Hepatocyte (in vitro differentiated cells): ENCODE results near the gene GPI. TPM values are rescaled to one million over a fixed set of nuclear protein-coding genes. Genes with fewer than 3 reads are reported as not detected.

Experiments
- DNase-seq: peaks from one replicate; pipeline ENCODE4 v3.0.0-alpha.2; 2016; ENCODE audit warnings: low spot score
- H2AFZ ChIP-seq: fragments of 200-600 bp; sonication (generic); 2 replicates; pipeline ENCODE4 v1.6.0; 2016; ENCODE audit warnings: antibody characterized with exemption, mild to moderate bottlenecking
- H3K27ac ChIP-seq: fragments of 200-600 bp; sonication (generic); 2 replicates; pipeline ENCODE4 v1.5.1; 2016; ENCODE audit warnings: mild to moderate bottlenecking
- H3K27me3 ChIP-seq: fragments of 200-600 bp; sonication (generic); 2 replicates; pipeline ENCODE4 v1.6.1; 2016
- H3K36me3 ChIP-seq: fragments of 200-600 bp; sonication (generic); replicated peaks from 2 replicates; pipeline ENCODE4 v1.5.1; 2016; ENCODE audit warnings: low read depth; ENCODE audit not compliant: insufficient read depth
- H3K4me1 ChIP-seq: fragments of 200-600 bp; sonication (generic); 2 replicates; pipeline ENCODE4 v1.5.1; 2016; ENCODE audit warnings: mild to moderate bottlenecking, moderate library complexity; ENCODE audit not compliant: insufficient read depth
- H3K4me2 ChIP-seq: fragments of 200-600 bp; sonication (generic); 2 replicates; pipeline ENCODE4 v1.6.0; 2016
- H3K4me3 ChIP-seq: fragments of 200-600 bp; sonication (generic); 2 replicates; pipeline ENCODE4 v1.5.1; 2016; ENCODE audit warnings: mild to moderate bottlenecking
- H3K79me2 ChIP-seq: fragments of 200-600 bp; sonication (generic); 2 replicates; pipeline ENCODE4 v1.6.0; 2017; ENCODE audit warnings: mild to moderate bottlenecking
- H3K9me2 ChIP-seq: fragments of 200-600 bp; sonication (generic); replicated peaks from 2 replicates; pipeline ENCODE4 v1.6.0; 2017; ENCODE audit warnings: mild to moderate bottlenecking; ENCODE audit not compliant: insufficient read depth
- H3K9me3 ChIP-seq: fragments of 200-600 bp; sonication (generic); 2 replicates; pipeline ENCODE4 v1.5.1; 2016; ENCODE audit warnings: low read depth, mild to moderate bottlenecking
- H4K20me1 ChIP-seq: fragments of 200-600 bp; sonication (generic); 2 replicates; pipeline ENCODE4 v1.6.0; 2016; ENCODE audit warnings: mild to moderate bottlenecking; ENCODE audit not compliant: insufficient read depth, poor library complexity, severe bottlenecking
- EZH2 ChIP-seq: fragments of 200-600 bp; sonication (generic); IDR thresholded peaks from 2 replicates; pipeline ENCODE4 v1.6.1; 2016; ENCODE audit warnings: antibody characterized with exemption, mild to moderate bottlenecking, borderline replicate concordance
- EZH2phosphoT487 ChIP-seq: fragments of 200-600 bp; sonication (generic); IDR thresholded peaks from one replicate; pipeline ENCODE4 v1.6.1; 2018; ENCODE audit warnings: antibody characterized with exemption, mild to moderate bottlenecking, low read depth, moderate library complexity; ENCODE audit not compliant: unreplicated experiment, severe bottlenecking
- WGBS: methylation state at CpG from one replicate; pipeline ENCODE4 v1.1.6; 2016; ENCODE audit warnings: low lambda C conversion rate; ENCODE audit errors: missing lambda C conversion rate; 5-methylcytosine and 5-hydroxymethylcytosine counted together
- polyA plus RNA-seq: library from polyadenylated mRNA; unstranded; fragments of >200 nt; fragmentation: Nextera tagmentation; extraction: Ambion mirVana; gene quantifications from 2 replicates; pipeline ENCODE4 v1.2.1, GENCODE V29; 2016
- total RNA-seq: library from RNA; depleted of rRNA; stranded (reverse); fragments of >200 nt; gene quantifications from 2 replicates; pipeline ENCODE4 v1.2.3, GENCODE V29; 2014
- TF ChIP-seq, protein P1 (sequence below): fragments of 200-600 bp; sonication (generic); IDR thresholded peaks from 2 replicates; pipeline ENCODE4 v1.5.1; 2016; ENCODE audit warnings: antibody characterized with exemption, mild to moderate bottlenecking; ENCODE audit not compliant: poor library complexity

The GPI gene
- total and polyA plus RNA-seq, 2 experiments from 2014 or later: 117 to 120 TPM

DNA sequence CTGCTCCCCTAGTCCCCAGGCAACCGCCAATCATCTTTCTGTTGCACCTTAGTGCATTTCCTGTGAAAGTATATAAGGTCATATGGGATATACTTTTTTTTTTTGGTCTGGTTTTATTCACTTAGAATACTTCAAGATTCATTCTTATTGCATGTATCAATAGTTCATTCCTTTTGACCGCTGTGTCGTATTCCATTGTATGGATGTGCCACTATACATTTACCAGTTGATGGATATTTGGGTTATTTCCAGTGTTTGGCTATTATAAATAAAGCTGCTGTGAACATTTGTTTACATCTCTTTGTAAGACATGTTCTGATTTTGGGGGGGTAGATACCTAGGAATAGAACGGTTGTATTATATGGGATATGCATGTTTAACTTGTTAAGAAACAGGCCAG lies 53.3 kb downstream of the GPI start:
- DNase-seq: no peak
- Histone ChIP-seq H3K9me3 (no peaks in the 10 kb centered on the region), H2AFZ (no peak overlapping the region), H3K36me3 (no peaks in the 10 kb centered on the region), H3K4me1 (no peaks in the 10 kb centered on the region), H3K4me3 (no peak overlapping the region), H3K27ac (no peak overlapping the region), H3K27me3 (no peaks in the 10 kb centered on the region), H4K20me1 (no peaks in the 10 kb centered on the region), H3K79me2 (no peaks in the 10 kb centered on the region), H3K9me2 (no peaks in the 10 kb centered on the region), H3K4me2 (no peak overlapping the region)
- 95% methylated on average over 4 of the region's 4 CpGs for WGBS
- TF ChIP-seq, protein P1, sequence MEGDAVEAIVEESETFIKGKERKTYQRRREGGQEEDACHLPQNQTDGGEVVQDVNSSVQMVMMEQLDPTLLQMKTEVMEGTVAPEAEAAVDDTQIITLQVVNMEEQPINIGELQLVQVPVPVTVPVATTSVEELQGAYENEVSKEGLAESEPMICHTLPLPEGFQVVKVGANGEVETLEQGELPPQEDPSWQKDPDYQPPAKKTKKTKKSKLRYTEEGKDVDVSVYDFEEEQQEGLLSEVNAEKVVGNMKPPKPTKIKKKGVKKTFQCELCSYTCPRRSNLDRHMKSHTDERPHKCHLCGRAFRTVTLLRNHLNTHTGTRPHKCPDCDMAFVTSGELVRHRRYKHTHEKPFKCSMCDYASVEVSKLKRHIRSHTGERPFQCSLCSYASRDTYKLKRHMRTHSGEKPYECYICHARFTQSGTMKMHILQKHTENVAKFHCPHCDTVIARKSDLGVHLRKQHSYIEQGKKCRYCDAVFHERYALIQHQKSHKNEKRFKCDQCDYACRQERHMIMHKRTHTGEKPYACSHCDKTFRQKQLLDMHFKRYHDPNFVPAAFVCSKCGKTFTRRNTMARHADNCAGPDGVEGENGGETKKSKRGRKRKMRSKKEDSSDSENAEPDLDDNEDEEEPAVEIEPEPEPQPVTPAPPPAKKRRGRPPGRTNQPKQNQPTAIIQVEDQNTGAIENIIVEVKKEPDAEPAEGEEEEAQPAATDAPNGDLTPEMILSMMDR: no peak
- TF ChIP-seq EZH2phosphoT487 (no peak), EZH2 (no peak)

DNA sequence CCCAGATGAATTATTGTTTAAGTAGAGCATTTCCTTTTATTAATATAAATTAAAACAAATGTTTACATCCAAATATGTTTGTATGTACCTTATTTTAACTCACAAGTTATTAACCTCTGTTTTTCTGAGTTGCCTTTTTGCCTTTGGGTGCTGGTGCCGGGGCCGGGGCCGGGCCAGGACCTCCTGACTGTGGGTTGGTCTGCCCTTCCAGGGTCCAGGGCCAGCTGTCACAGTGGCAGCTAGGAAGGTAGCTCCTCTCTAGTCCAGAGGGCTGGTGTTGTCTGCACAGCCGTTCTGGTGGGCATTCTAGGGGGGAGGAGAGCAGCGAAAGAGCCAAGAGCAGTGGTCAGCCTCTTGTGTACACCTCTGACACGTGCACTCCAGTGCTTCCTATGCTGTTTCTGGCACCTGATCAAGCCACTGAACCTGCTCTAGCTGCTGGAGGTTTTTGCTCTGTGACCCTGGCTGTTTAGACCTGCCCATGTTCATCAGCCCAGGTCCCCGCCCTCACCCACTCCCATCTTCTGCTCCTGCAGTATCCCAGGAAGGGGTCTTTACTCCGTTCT lies 61.2 kb downstream of the GPI start:
- peaks cover 30% of the 10 kb centered on the region for H3K79me2 ChIP-seq
- no peak overlapping the region for H2AFZ ChIP-seq
- peaks cover 24% of the 10 kb centered on the region for H4K20me1 ChIP-seq
- H3K27me3 ChIP-seq: no peaks in the 10 kb centered on the region
- no peaks in the 10 kb centered on the region for H3K9me2 ChIP-seq
- no peak overlapping the region for H3K4me3 ChIP-seq
- TF ChIP-seq EZH2phosphoT487 (no peak), EZH2 (no peak)
- TF ChIP-seq, protein P1: no peak
- no peaks in the 10 kb centered on the region for H3K9me3 ChIP-seq
- no peak for DNase-seq
- 94% methylated on average over 8 of the region's 8 CpGs for WGBS
- H3K4me1 ChIP-seq: peaks cover 16% of the 10 kb centered on the region
- no peak overlapping the region for H3K27ac ChIP-seq
- H3K4me2 ChIP-seq: no peak overlapping the region
- H3K36me3 ChIP-seq: no peaks in the 10 kb centered on the region

DNA sequence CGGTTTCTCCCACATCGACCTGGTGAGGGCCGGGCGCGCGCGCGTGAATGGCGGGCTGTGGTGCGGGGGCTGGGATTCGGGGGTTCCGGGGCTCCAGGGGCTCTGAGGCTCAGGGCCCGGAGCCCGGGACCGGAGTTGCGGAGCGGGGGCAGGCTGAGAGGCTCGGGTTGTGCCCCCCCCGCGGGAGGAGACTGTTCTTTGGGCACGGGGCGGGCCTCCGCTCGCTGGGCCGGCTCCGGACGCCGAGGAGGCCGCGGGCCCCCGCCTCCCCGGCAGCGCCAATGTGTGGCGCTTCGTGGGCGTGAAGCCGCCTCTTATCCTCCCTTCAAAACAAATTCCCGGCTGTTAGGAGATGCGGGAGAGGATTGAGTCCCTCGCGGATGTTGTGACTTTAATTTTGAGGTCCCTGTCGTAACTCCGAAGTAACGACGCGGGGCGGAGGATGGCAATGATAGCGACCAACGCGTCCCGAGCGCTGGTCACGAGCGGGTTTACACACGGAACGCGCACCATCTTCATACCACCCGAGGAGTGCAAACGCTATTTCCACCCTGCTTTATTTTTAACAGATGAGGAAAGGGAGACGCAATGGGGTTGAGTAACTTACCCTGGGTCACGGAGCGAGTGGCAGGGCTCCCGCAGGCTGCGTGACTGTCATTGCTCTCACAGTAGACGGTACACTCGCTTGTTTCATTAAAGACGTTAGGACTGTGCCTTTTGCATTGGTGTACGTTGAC lies 63.7 kb downstream of the GPI start:
- DNase-seq: peak; percentile 58
- Histone ChIP-seq H3K4me2 (peak overlapping the region; percentile 91), H3K27me3 (no peaks in the 10 kb centered on the region), H3K4me1 (peaks cover 18% of the 10 kb centered on the region), H4K20me1 (peaks cover 46% of the 10 kb centered on the region), H3K9me2 (no peaks in the 10 kb centered on the region), H3K36me3 (no peaks in the 10 kb centered on the region), H3K9me3 (no peaks in the 10 kb centered on the region), H2AFZ (peak overlapping the region; percentile 96), H3K79me2 (peaks cover 55% of the 10 kb centered on the region), H3K4me3 (peak overlapping the region; percentile 98), H3K27ac (peak overlapping the region; percentile 96)
- TF ChIP-seq, protein P1: no peak
- no peak for TF ChIP-seq EZH2
- no peak for TF ChIP-seq EZH2phosphoT487
- WGBS: under 1% methylated on average over 46 of the region's 68 CpGs
